HG03342 (cell line): ENCODE measurements around the gene RGS9.
"Not testable (repeated sequence)": the region's sequence is repeated elsewhere in the genome, so short reads cannot be mapped to it uniquely, and the experiment has no call there.

Experiments used
- ATAC-seq: cut with Tn5 transposase; IDR thresholded peaks from one replicate; pipeline ENCODE4 v1.9.1; 2021; ENCODE audit warnings: mild to moderate bottlenecking, moderate library complexity; ENCODE audit not compliant: unreplicated experiment

RGS9 gene

GRCh38 chr17:65204001-65204400 is 66.8 kb downstream of the RGS9 start:
- no peak for ATAC-seq

DNA sequence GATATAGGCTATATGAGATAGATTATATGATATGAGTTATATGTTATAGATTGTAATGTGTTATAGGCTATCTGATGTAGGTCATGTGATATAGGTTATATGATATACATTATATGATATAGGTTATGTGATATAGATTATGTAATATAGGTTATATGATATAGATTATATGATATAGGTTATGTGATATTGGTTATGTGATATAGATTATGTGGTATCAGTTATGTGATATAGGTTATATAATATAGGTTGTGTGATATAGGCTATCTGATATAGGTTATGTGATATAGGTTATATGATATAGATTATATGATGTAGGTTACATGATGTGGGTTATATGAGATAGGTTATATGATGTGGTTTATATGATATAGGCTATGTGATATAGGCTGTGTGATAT is 68.5 kb downstream of the RGS9 start:
- ATAC-seq = no peak

DNA sequence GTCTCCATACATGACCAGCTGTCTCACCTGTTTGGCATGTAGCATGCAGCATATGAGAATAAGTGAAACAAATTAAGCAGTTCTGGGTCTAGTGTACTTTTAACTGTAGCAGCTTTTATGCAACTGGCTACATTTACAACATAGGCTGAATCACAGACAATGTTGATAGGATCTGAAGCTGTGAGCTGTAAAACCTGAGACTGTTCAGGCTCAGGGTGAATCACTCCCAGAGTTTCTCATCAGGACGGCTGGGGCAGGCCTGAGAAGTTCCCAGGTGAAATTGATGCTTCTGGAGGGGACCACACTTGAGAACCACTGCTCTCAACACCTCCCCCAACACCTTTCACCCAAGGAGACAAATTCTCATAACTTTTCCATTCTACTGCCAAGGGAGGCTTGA is 70.3 kb downstream of the RGS9 start:
- not testable (repeated sequence) for ATAC-seq

DNA sequence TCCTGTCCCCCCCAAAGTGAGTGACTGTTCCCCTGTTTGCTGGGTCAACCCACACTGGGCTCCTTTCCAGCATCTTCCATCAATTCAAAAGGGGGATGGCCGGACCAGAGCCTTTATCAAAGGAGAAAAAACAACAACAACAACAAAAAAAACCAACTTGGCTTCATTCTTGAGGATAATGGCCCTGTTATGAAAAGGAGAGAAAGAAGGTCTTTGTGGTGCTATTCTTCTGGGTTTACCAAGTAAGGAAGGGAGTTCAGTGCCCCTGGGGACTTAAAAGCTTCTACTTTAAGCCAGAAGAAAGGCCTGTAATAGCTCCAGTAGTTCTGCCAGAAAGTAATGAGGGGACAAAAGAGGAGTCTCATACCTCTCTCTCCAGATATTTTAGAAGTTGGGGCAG is 71.5 kb downstream of the RGS9 start:
- no peak for ATAC-seq

- ATAC-seq = no peak
Observed at GRCh38 chr17:65218261-65218660, 81.1 kb downstream of the RGS9 start.

DNA sequence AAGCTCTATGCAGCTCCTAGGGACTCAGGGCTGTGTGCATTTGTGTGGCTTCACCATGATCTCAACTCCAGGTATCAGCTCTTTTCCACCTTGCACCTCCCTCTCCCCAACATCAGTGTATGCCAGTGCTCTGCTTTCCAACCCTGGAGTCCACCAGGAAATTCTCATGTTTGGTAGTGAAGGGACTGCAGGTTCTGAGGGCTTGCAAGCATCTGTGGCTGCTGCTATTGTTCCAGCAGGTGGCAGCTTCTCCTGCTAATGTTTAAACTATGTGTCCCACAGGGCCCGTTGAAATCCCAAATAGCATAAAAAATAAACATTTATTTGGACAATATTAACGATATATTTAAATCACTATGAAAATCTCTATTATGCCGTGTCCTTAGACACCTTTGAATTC is 82.0 kb downstream of the RGS9 start:
- no peak for ATAC-seq

- no peak for ATAC-seq
Observed at GRCh38 chr17:65219707-65220106, 82.5 kb downstream of the RGS9 start.

GRCh38 chr17:65220732-65221131 is 83.6 kb downstream of the RGS9 start:
- no peak for ATAC-seq

- ATAC-seq = no peak
Observed at GRCh38 chr17:65222214-65222738, 85.1 kb downstream of the RGS9 start.

- ATAC-seq = no peak
Observed at GRCh38 chr17:65225061-65225460, 87.9 kb downstream of the RGS9 start.

- ATAC-seq = no peak
Observed at GRCh38 chr17:65226227-65226626, 89.1 kb downstream of the RGS9 start.

GRCh38 chr17:65227637-65228036 is 90.5 kb downstream of the RGS9 start:
- ATAC-seq = no peak

GRCh38 chr17:65228287-65228686 is 91.1 kb downstream of the RGS9 start:
- no peak for ATAC-seq

DNA sequence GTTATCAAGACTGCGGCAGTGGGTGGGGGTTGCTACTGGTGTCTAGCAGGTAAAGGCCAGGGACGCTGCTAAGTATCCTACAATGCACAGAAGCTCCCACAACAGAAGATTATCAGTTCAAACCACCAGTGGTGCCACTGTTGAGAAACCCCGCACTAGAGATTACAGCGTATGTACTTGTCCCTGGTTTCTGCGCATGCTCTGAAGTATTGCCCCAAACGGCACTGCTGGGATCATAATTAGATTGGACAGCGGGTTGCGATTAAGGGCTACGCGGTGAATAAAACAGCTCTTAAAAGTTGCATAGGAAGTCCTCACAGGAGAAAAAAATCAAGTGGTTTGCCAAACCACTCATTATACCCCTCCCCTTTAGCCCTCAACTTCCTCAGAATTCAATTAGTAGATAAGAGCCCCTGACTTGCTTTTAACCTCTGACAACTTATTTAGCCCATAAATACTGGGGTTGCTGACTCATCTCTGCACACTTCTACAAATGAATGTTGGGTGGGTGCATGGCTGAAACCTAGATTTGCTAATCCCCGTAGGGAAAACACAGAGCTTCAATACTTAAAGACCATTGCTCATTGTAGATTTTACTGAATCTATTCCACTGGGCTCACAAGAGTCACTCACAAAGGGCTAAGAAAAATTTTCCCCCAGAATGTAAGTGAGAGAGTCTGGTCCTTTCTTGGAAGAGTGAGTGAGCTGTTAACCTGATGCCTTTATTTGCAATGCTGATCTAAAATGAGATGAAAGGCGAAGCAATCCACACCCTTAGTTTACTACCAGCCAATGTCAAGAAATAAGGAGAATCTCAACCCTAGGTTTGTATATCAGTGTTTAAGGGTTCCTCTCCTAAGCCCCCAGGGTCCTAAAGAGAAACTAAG is 91.8 kb downstream of the RGS9 start:
- peak; percentile 39 for ATAC-seq

GRCh38 chr17:65229621-65229995 is 92.4 kb downstream of the RGS9 start:
- ATAC-seq = no peak

DNA sequence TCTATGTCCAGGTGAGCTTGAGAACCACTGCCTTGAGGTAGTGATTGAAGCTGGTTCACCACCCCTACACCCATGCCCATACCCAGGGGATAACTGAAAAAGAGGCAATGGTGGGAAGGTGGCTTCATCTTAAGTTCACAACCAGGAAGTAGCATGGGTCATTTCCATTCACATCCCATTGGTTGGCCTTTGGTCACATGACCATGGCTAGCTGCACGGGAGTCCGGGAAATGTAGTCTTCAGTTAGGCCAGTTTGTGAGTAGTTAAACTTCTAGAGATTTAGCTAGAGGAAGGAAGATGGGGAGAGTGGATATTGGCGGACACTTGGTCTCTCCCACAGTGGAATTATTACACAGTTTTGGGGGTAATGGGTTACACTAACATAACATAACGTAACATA is 92.9 kb downstream of the RGS9 start:
- ATAC-seq = no peak

- no peak for ATAC-seq
Observed at GRCh38 chr17:65231086-65231485, 93.9 kb downstream of the RGS9 start.

DNA sequence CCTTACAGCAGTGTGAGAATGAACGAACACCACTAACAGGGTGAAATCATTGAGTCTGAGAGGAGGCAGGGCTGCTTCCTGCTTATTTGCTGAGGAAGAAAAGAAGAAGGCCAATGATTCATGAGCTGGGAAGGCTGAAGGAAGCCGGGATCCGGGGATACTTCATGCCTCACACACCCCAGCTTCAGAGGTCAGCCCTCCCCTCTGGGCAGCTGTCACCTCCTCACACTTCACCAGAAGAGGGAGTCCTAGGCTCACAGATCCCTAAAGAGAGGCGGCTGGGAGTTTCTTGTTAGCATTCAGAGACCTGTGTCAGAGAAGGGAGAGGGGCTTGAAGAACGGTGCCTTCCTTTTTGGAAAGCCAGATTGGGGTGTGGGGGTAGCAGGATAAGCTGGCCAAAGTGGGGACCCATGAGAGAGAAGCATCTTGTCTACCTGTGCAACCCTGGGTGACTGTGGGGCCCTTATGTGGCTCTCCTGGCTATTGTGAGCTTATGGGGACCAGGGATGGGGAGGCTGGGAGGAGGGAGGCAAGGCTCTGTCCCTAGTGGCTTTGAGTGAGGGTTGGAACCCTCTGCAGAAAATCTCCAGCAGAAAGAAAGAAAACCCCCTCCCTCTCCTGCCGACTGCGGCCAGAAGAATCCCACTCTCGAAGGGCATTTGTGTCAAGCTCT is 94.6 kb downstream of the RGS9 start:
- no peak for ATAC-seq

DNA sequence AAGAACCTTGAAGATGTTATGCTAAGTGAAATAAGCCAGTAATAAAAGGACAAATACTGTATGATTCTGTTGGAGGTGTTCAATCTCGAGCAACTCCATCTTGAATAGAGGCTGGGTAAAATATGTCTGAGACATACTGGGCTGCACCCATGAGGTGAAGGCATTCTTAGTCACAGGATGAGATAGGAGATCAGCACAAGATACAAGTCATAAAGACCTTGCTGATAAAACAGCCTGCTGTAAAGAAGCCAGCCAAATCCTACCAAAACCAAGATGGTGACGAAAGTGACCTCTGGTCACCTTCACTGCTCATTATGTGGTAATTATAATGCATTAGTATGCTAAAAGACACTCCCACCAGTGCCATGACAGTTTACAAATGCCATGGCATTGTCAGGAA is 98.1 kb downstream of the RGS9 start:
- ATAC-seq = no peak

DNA sequence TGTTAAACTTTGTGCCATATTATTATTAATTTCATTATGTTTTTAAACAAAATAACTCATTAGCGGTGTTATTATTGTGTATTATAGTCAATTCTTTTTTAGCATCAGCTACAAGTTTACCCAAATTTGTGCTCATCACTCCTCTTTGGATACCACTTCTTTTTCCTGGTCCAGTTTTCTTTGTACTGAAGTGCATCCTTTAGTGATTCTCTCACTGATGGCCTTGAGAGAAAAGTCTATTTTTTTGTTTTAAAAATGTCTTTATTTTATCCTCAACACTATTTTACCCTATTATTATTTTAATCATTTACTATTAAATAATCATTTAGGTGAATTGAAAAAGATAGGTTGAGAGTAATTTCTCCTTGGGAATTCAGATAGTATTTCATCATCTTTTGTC is 99.2 kb downstream of the RGS9 start:
- ATAC-seq = no peak

- no peak for ATAC-seq
Observed at GRCh38 chr17:65243838-65244625, 106.9 kb downstream of the RGS9 start.
